ENCODE measurements around the gene MRGPRX2. TPM values are rescaled to one million over a fixed set of nuclear protein-coding genes. Genes with fewer than 3 reads are reported as not detected.

The MRGPRX2 gene
- not detected for polyA plus RNA-seq (2013, experiment 1 of 2; ENCODE audit: insufficient read length)
- polyA plus RNA-seq (2013, experiment 2 of 2; ENCODE audit: insufficient read length): not detected

DNA sequence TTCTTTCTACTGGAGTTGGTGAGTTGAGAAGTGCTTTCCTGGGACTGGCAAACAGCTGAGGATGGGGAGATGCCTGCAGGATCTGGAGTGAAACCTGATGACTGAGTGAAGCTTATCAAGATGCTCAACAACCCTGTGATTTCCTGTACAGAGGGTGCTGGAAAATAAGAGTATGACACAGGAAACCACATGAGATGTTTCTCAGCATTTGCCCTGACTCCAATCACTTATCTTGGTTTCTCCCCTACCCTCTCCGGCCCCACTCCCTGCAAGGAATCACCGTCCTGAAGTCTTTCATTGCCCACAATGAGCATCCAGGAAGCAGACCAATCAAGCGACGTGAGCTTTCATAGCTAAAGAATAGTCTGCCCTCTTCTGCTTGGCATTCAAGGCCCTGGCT is at the start of gene MRGPRX2:
Gene MRGPRX2 (minus strand): TSS at position 89 of the 400 bp plus-strand sequence. CDS start 4,315 bp downstream, outside the sequence.
- no peak for DNase-seq

GRCh38 chr11:19110295-19110694 is 49.8 kb upstream of the MRGPRX2 start:
- DNase-seq: no peak

GRCh38 chr11:19107125-19107524 is 46.6 kb upstream of the MRGPRX2 start:
- no peak for DNase-seq

GRCh38 chr11:19105011-19105410 is 44.5 kb upstream of the MRGPRX2 start:
- DNase-seq: no peak

- DNase-seq: no peak
These were observed 42.0 kb upstream of the MRGPRX2 start for GRCh38 chr11:19102521-19102900.

GRCh38 chr11:19101796-19102520 is 41.4 kb upstream of the MRGPRX2 start:
- DNase-seq: no peak

GRCh38 chr11:19100885-19101284 is 40.4 kb upstream of the MRGPRX2 start:
- no peak for DNase-seq

DNA sequence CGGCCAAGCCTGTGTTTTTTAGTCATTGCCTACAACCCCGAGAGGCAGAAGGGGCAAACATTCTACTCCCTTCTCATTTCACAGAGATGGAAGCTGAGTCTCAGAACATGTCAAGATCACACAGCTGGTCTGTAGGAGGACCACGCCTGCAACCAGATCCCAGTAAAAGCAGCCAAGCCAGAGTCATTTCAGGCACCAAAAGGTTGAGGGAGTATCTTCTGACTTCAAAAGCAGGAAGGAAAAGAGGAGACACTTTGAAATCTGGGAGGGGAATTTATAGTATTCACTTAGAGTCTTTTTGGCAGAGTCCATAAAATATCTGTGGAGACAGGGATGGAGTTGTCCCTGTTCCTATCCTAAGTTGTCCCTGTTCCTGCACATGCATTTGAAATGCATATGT is 38.6 kb upstream of the MRGPRX2 start:
- DNase-seq: no peak

GRCh38 chr11:19094859-19095258 is 34.3 kb upstream of the MRGPRX2 start:
- DNase-seq: no peak

- DNase-seq: peak; percentile 6
These were observed 33.5 kb upstream of the MRGPRX2 start for GRCh38 chr11:19093976-19094375.

GRCh38 chr11:19092850-19093249 is 32.3 kb upstream of the MRGPRX2 start:
- no peak for DNase-seq

- DNase-seq: no peak
These were observed 31.8 kb upstream of the MRGPRX2 start for GRCh38 chr11:19092342-19092741.

GRCh38 chr11:19091366-19091765 is 30.8 kb upstream of the MRGPRX2 start:
- DNase-seq: no peak

GRCh38 chr11:19089421-19089820 is 28.9 kb upstream of the MRGPRX2 start:
- DNase-seq: no peak

GRCh38 chr11:19088791-19089190 is 28.3 kb upstream of the MRGPRX2 start:
- DNase-seq: no peak

DNA sequence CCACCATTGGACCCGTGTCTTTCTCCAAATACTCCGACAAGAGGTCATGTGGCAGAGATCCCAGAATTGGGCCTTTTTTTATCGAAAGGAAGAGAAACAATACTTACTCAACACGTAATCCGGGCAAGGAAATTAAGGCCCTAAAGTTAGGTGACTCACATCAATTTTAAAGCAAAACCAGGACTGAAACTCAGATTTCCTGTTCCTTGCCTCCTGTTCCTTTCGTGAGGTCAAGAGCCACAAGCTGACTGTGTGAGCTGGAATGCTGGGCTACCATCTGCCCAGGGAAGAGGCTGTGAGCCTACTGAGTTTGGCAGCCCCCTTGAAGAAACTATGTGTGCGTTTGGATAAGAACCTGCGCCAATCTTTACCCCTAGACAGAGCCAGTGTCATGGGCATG is 27.1 kb upstream of the MRGPRX2 start:
- DNase-seq: peak; percentile 17

GRCh38 chr11:19084661-19085315 is 24.3 kb upstream of the MRGPRX2 start:
- no peak for DNase-seq

DNA sequence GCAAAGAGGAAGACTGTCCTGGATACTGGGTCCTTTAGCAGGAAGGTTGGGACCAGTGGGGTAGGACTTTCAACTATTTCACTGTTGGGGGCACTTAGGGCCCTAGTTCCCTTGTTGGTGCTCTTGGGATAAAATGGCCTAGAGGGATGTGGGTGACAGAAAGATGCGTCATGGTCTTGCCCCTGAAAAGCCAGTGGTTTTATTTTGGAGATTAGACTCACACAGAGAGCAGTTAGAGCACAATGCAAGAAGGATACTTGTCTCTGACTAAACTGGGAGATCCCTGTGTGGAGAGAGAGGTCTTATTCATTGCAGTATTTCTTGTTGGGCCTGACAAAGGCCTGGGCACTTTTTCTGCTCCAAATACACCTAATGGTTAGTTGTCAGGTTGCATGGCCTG is 22.6 kb upstream of the MRGPRX2 start:
- no peak for DNase-seq

DNA sequence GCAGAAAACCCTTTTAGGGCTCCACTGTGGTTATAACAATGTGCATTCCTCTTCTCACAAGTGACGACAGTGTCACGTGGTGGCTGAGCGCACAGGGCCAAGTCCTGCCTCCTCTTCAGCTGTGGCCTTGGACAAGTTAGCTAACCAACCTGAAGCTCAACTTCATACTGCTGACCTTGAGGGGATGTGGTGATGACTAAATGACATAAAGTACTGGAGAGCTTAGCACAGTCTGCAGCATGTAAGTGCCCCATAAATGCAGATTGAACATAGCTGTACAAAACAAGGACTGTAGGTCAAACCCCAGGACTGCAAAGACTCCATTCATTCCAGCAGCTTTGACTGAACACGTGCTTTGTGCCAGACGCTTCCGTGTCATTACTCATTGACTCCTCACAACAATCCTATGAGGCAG is 20.1 kb upstream of the MRGPRX2 start:
- peak; percentile 60 for DNase-seq

GRCh38 chr11:19079643-19080440 is 19.3 kb upstream of the MRGPRX2 start:
- DNase-seq: peak; percentile 89

DNA sequence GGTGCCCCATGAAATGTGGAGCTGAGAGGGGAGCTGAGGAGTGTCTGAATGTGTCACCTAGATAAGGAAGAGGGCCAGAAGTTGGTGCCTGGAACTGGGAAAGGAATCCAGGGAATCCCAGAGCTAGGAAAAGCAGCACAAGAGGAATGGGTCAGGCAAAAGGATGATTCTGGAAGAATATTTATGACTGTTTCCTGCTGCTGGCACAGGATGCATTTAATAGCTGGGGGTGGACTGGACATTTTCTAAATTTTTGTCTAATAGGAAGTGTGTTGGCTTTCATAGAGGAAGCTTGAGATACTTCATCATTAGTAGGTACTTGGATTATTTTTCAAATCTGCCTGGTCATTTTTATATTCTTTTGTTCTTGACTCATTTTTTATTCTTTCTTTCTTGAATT is 17.4 kb upstream of the MRGPRX2 start:
- DNase-seq: no peak

- DNase-seq: peak; percentile 28
These were observed 16.4 kb upstream of the MRGPRX2 start for GRCh38 chr11:19076744-19077589.

Measured in fibroblast of skin of abdomen (primary cell).